Fibroblast of lung (primary cell): ENCODE data around the gene BAIAP3.

Experiments used
- CTCF ChIP-seq, 2 donors: IDR thresholded peaks in 1 of 2; conservative IDR thresholded peaks in 1 of 2; 1 replicate in 1 of 2; 2 replicates in 1 of 2; pipeline ENCODE4 v1.5.1; 2011 to 2012; ENCODE audit warnings: low read length in 2 of 2, control low read depth in 1 of 2, inconsistent platforms in 1 of 2, low read depth in 1 of 2, mild to moderate bottlenecking in 1 of 2
- EZH2 ChIP-seq: IDR thresholded peaks from 2 replicates; pipeline ENCODE4 v1.5.1; 2012; ENCODE audit warnings: low read length, control low read depth, mild to moderate bottlenecking; ENCODE audit errors: missing control alignments

DNA sequence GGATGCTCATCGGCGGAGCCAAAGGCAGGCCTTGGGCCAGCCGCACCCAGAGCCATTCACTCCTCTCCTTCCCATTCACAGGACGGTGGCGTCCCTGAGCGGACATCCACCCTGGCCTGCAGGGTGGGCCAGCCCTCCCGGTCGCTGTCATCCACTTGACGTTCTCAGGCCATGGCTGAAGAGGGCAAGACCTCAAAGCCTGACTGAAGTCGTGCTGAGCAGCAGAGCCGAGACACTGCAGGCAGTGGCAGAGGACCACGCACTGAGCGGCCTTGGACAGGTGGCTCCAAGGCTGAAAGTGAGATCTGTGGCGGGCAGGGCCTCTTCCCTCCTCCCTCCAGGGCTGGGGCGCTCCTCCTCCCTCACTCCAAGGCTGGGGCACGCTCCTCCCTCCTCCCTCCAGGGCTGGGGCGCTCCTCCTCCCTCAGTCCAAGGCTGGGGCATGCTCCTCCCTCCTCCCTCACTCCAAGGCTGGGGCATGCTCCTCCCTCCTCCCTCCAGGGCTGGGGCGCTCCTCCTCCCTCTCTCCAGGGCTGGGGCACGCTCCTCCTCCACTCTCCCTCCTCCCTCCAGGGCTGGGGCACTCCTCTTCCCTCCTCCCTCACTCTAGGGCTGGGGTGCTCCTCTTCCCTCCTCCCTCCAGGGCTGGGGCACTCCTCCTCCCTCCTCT, 42.4 kb downstream of the BAIAP3 start:
- TF ChIP-seq CTCF (conservative IDR thresholded peaks at IDR 0.05 in 1 of 2, IDR thresholded peaks at IDR 0.05 in 1 of 2; ENCODE audit: low read depth in 1 of 2, low read length in 2 of 2) (no peak), EZH2 (no peak)
